ENCODE results near the gene IGLL5.

The IGLL5 gene

DNA sequence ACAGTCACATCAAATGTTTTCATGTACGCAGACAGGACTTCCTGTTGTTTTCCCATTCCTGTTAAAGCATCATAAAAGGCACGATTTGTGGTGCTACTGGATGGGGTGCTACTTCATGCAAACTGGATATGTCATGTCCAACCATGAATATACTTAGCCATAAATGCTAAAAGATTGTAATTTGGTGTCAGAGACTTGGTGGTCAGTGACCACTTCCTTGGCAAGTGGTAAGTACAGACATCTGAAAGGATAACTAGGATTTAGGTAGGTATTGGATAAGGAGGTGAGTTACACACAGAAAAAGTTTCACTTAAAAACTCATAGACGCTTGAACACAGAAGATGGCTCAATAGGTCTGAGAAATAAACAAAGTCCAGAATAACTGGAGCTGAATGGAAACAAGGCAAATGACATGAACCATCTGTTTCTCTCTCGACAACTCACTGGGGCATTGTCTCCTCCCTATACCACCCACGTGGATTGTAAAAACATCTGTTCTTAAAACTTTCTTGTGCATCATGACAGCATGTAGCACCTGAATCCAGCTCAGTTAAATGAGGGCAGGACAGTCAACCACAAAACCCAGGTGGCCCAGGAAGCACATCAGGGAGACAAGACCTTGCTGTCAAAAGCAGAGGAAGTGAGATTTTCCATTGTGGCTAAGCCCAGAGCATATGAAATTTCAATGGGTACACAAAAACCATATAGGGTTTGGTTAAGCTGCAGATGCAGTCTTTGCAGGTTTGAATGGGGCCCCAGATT, 22.1 kb upstream of the IGLL5 start:
- no peak for DNase-seq

DNA sequence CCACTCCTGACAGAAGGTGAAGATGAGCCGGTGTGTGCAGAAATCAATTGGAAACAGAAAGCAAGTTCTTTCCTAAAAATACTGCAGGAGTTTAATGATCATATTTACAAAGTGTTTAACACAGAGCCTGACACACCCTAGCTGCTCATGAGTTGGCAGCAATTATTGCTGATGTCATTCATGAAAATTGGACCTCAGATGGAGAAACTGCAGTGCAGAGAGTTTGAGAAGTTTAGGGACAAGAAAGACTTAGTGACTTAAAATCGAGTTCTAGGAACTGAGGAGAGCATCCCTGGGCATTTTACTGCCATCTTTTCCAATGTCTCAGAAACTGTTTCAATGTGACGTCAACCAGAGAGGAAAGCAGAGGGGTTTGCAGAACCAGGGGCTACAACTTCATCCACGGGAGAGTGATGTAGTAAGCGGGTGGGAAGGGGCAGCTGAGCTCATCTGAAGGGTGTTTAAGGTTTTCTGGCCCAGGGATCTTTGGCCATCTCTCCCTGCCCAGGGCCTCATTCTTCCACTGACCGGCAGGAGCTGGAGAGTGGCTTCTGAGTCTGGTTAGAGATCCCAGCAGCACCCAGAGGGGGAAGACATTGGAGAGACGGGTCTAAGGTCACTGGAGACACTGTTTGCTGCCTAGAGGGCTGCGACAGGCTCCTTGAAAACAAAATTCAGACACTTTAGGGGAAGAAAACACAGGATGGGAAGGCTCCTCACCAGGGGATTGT, 21.1 kb upstream of the IGLL5 start:
- no peak for DNase-seq

DNA sequence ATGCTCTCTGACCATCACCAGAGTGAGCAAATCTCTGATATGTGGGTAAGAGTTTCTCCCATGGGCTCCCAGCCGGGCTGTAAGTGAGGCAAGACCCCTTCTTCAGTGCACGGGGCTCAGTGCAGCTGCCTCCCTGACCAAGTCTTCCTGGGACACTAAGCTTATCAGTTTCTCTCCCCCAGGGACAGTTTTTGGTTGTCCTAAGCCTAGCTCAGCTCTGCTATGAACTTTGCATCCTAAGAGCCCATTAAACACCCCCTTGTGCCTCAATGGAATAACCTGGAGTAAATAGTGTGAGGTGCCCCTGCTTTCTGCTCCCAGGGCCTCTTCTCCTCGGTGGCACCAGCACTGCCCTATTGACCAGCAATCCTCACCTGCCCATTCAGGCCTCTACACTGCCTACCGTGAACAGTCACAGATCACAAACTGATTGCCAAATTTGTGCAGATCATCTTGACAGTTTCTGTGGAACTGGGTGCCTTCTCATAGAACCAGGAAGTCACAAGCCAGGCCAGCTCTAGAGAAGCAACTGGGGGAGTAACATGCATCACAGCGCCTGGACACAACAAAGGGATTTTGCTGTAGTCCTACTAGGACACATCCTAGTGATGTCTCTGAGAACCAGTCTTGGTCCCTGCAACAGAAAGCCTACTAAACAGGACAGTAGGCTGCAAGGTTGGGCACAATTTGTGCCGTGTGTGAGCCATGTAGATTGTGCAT, 19.5 kb upstream of the IGLL5 start:
- no peak for DNase-seq

DNA sequence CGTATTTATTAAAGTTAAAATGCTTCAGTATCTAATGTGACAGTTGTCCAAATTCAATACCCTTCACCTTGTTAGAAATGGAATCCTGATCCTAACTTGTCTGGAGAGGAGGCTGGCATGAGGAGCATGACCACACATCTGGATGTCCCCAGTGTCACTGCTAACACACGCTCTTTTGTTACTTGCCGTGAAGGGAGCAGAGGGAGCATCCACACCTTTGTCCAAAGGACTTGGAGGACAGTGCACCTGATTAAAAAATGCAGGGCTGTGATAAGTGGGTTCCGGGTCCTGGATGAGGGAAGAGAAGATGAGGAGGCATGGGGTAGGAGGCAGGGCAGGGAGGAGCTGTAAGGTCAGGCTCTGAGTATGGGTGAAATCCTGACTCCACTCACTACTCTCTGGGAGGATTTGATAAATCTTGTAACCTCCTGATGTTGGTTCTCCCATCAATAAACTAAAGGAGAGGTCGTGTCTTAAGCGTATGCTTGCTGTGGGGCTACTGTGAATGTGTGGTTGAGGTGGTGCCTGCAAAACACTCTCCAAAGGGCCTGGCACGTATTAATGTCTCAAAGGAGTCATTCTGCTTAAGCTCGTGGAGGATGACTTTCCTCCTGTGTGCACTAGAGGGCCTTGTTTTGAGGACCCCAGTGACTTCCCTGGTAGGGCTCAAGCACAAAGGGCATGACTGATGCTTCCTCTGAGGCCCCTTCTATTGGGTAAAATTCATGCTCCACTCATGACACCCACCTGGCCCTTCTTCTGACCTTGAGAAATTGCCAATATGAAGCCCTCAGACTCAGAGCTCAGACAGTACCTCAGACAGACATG, 16.8 kb upstream of the IGLL5 start:
- no peak for DNase-seq

DNA sequence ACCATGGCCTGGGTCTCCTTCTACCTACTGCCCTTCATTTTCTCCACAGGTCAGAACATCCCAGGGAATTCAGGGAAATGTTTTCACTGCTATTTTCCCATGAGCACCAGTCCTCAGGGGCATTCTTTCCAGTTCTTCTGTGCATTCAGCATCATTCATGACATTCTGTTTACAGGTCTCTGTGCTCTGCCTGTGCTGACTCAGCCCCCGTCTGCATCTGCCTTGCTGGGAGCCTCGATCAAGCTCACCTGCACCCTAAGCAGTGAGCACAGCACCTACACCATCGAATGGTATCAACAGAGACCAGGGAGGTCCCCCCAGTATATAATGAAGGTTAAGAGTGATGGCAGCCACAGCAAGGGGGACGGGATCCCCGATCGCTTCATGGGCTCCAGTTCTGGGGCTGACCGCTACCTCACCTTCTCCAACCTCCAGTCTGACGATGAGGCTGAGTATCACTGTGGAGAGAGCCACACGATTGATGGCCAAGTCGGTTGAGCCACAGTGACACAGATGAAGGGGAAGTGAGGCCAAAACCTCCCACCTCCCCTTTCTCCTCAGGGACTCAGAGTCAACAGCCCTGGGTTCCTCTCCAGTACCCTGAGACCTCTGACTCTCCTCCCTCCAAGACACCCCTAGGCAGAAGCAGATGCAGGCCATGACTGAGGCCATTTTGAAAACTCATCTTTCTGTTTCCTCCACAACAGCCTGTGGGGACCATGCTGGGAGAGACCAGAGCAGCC, 15.9 kb upstream of the IGLL5 start:
- DNase-seq, result no peak

DNA sequence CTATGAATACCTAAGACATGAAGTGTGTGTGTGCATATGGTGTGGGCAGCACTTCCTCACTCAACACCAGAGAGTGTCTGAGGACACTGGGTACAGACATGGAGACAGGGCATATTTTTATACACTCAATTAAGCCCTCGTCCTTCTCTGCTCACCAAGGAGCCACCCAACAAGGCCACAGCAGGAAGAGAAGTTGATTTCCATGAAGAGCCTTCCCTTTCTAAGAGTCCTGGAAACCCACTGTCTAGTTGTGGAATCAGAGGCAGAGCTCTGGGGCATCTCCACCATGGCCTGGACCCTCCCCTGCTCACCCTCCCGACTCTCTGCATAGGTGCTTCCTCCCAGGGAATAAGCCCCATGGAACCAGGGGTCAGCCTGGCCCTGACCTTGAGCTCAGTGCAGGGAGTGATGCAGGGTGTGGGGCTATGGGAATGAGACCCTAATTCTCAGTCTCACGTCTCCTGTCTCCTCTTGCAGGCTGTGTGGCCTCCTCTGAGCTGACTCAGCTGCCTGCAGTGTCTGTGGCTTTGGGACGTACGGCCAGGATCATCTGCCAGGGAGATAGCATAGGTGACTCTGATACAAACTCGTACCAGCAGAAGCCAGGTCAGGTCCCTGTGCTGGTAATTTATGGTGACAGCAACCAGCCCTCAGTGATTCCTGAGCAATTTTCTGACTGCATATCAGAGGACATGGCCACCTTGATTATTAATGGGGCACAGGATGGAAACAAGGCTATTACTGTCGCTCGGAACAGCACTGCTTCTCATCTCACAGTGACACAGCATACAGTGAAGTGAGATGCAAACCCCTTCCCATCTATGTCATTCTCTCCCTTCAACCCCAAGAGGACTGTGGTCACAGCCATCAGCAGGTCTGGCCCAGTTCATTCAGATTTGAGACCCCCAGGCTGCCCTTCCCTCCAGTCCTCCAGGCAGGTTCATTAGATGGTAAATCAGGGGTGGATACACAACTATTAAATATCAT, 14.6 kb upstream of the IGLL5 start:
- no peak for DNase-seq

DNA sequence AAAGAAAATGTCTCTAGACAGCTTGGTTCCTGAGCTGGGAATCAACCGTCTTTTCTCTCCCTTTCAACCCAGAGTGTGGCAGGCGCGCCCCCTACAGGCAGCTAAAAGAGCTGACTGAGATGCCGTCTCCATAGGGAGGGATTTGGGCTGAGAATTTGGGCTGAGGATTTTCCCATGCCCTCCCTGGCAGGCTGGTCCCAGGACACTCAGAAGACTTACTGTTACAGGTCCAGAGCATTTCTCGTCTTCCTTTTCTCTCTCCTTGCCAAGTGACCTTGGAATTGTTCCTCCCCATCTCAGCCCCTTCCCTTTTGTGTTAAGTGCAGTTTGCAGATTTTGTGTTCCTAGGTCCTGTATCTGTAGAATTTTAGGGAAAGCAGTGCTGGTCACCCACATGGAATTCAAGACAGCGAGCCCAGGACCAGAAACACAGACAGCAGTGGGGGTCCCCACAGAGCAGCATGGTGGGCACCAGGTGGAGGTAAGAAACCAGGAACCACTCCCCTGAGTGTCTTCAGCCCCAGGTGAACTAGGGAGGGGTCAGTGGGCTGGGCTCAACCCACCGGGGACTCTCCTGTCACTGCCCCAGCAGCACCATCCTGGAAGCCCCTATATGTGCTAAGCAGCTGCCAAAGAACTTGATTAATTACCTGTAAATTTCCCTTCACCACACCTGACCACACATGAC, 9.9 kb upstream of the IGLL5 start:
- peak; percentile 76 for DNase-seq

DNA sequence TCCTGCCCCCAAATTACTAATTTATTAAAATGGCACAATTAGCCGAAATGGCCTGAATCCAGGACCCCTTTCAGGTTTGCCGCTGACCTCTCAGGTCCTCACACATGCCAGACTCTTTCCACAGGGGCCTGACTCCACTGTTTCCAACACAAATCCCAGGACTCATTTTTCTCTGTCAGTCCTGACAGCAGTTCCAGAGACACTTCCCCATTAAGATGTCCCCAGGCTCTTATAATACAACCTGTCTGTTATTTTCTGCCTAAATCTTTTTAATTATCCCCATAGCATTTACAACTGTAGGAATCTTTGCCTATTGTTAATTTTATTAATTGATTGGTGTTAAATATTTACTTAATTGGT, 9.4 kb upstream of the IGLL5 start:
- no peak for DNase-seq

DNA sequence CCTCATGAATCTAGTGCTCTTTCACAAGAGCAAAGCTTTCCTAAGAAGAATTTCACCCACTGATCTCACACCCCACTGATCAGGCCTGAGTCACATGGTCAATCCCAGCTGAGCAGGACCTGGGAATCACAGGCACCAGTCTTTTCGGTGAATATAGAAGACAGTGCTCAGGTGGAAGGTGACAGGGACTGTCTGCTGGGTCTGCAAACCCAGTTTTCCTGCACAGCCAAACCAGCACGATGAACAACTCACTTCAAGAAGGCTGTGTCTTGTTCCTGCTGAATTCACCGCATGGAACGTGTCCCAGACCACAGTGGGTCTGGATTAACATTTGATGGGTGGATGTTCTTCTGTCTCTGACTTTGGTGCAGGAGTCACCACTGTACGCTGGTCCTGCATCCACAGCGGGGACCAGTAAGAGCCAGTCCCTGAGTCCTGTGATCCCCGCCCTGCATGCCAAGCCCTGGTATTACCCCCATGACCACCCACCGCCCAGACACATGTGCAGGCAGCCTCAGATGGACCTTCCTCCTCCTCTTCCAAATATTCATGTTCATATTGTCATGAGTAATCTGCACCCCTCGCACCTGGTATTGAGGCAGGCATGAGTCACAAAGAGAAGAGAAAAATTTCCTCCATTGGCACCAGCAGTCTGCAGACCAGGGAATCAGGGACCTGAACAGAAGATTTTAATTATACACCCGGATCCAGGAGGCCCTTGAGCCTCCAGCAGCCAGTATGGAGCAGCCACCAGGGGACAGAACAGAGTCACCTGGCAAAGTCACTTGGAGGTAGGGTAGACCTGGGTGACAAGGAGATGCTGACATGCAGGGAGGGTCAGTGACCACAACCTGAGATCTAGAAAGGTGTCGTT, 8.6 kb upstream of the IGLL5 start:
- DNase-seq, result no peak

DNA sequence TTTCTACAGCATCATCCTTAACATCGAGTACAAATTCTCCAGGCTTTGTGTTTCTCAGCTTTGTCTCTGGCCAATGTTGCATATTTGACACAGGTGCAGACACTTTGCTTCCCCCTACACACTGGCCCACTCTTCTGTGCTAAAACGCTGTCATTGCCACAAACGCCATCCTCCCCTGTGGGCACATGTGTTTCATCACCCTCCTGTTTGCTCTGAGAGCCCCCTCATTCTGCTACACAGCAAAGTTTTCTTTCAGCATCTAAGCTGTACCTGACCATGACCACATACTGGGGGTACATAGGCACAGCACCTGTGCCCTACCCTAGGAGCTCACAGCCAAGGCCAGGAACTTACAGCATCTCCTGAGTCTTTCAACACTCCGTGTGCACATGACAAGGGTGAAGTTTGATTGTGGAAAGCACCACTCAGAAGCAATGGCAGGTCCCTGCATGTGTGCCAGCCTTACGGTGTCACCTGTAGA, 7.9 kb upstream of the IGLL5 start:
- no peak for DNase-seq

DNA sequence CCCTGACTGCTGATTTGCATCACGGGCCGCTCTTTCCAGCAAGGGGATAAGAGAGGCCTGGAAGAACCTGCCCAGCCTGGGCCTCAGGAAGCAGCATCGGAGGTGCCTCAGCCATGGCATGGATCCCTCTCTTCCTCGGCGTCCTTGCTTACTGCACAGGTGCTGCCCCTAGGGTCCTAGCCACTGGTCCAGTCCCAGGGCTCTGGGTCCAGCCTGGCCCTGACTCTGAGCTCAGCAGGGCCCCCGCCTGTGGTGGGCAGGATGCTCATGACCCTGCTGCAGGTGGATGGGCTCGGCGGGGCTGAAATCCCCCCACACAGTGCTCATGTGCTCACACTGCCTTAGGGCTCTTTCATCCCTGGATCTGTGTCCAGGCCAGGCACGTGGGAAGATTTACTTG, 7.0 kb upstream of the IGLL5 start:
- DNase-seq, result no peak

DNA sequence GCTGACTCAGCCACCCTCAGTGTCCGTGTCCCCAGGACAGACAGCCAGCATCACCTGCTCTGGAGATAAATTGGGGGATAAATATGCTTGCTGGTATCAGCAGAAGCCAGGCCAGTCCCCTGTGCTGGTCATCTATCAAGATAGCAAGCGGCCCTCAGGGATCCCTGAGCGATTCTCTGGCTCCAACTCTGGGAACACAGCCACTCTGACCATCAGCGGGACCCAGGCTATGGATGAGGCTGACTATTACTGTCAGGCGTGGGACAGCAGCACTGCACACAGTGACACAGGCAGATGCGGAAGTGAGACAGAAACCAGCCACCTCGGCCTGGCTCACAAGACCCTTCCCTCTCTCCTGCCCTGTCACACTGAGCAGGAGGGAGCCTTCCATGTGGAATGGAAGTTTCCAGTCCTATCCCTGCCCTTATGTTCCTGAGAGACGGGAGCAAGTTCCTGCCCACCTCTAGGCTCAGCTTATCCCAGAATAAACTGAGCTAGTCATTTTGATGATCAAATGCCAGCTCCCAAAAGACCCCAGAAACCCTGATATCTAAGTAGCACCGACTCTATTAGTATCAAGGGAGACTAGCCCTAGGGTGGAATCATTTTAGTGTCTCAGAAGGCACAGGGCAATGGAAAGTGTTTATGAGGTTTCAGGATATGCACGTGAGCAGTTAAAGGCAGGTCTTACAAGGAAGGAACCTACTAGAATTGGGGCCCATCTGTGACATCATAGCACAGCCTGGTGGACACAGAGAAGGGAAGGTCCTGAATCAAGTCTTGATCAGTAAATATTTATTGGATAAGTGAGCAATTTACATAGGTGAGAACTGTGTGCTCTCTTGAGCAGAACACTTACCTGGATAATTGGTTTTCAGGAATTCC, 6.3 kb upstream of the IGLL5 start:
- DNase-seq, result no peak

DNA sequence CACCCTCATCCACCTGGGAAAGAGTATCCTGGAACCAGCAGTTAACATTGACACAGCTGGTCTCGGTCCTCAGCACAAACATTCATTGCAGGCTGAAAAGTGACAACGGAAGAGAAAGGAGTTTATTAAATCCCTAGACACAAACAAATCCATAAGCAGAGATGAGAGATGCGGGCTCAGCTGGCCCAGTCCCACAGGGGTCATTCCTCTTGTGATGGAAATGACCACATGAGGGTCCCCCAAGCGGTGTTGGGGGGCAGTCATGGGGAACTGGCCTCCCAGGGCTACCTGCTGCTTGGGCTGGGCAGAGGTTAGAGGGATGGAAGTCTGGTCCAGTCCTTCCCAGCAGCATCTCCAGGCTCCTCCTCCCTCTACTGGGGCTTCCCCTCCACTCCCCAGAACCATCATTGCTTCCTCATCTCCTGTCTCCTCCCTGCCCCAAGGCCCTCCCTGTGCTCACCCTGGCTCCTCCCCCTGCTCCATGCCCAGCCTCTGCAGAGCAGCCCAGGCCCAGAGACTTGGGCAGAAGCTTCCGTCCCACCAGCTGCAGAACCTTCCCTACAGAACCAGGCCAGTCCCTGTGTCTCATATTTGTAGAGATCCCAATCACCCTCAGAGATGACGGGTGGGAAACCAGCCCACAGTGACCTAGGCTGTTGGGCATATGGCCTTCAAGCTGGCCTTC, 5.4 kb upstream of the IGLL5 start:
- DNase-seq, result no peak

DNA sequence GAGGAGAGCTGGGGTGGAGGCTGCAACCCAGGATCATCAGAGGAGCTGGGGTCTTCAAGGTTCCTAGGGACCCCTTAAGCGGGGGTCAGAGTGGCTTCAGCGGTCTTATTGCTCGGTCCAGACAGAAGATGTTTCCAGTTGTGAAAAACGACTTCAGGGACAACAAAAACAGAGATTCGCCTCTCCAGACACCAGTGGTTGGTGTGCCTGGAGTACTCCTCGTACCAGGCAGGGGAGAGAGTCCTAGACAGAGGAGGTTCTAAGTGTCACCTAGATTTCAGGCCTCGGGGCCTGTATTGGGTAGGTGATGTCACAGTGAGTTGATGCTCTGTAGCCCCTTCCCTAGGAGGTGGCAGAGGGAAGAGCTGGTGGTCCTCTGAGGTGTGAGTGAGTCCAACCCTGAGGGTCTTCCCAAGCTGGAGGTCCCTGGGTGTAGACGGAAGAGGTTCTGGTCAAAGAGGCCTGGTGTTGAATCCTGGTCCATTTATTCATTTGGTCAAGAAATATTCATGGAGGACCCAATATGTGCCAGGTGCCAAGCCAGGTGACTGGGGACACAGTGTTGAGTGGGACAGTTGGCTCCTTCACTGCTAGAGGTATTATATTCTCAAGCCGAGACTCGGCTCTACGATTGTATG, 4.4 kb upstream of the IGLL5 start:
- DNase-seq, result no peak

DNA sequence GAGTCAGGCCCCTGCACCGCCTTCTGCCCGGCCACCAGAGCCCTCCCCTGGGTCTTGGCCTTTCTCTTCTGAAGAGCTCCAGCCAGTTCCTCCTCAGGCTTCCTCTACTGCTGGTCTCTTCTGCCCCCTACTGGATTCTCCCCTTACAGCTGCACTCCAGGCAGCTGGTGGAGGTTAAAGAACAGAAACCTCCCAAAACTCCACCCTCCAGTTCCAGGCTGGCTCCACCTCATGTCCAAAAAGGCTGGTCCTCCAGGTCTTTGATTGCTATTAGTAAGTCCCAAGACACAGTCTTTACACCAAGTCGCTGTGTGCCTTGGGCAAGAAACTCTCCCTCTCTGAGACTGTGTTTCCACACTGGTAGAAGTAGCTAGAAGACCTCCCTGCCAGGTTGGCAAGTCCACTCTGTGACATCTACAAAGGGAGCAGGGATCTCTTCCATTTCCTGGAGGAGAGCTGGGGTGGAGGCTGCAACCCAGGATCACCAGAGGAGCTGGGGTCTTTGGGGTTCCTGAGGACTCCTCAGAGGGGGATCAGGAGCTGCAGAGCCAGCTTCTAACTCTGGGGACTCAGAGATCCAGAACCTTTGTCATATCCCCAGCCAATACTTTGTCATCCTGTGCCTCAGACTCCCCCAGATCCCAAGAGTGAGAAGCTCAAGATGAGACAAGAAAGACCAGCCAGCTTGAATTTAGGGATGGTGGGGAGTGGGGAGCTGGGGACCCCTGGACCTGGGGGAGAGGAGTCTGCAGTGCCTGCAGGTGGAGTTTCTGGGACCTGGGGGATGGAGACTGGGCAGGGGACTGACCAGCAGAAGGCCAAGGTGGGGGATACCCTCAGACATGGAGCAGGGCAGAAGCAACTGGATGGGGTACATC, 3.4 kb upstream of the IGLL5 start:
- peak; percentile 64 for DNase-seq
